GM18520 (cell line): ENCODE data around the gene ARHGEF11.
"Not testable (repeated sequence)": the region's sequence is repeated elsewhere in the genome, so short reads cannot be mapped to it uniquely, and the experiment has no call there.

Source experiments
- ATAC-seq: cut with Tn5 transposase; IDR thresholded peaks from one replicate; pipeline ENCODE4 v1.9.1; 2021; ENCODE audit not compliant: unreplicated experiment

The ARHGEF11 gene

DNA sequence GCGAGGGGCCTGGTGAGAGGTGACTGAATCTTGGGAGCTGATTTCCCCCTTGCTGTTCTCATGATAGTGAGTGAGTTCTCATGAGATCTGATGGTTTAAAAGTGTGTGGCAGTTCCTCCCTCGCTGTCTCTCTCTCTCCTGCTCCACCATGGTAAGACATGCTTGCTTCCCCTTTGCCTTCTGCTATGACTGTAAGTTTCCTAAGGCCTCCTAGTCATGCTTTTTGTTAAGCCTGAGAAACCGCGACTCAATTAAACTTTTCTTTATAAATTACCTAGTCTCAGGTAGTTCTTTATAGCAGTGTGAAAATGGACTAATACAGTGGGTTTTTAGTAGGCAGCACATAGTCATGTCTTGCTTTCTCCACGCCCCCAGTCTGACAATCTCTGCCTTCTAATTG lies 10.2 kb upstream of the ARHGEF11 start:
- not testable (repeated sequence) for ATAC-seq

DNA sequence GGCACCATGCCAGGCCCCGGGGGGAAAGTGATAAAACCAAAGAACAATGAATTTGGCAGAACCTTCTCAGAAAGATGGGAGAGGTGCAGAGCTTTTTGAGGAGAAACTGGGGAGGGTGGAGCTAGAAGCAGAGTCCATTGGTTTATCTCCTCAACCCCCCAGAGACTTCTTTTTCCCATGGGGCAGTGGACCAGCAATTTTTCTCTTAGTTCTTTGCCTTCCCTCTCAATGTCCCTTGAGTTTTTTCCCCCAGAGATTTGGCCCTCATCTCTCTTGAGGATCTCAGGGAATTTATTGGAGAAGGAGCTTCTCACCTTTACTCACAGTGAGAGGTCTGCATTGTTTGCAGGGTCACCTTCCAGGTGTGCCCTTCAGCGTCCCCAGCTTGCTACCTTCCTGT lies 5.3 kb upstream of the ARHGEF11 start:
- no peak for ATAC-seq

DNA sequence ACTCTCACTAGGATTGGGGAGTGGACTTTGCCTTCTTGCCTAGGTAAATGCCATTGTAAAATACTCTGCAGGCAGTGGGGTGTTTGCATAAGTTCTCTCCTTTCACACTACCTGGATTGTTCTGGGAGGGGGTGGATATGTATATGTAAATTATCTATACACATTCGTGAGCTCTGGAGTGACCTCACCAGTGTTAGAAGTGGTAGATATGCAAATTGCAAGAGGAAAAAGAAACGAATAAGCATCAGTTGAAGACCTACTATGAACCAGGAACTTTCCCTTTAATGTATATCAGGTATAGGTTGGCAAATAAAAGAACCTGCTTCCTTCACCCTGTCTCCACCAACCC lies 1.5 kb upstream of the ARHGEF11 start:
- no peak for ATAC-seq

DNA sequence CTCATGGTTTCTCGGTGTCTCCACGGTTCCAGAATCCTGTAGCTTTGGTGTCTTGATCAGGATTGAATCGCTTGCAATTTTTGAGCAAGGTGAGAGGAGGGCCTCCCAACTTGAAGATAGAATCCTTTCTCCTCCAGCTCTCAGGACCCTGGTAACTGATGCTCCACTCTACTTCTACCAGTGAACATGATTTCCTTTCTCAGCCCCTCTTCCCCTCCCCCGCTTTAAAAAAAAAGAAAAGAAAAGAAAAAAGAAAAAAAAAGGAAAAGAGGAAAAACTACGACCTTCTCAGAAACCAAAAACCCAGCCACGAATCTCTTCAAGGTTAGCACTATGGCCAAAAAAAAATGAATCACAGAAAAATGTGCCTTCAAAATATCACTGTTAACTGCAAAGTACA lies 1.2 kb downstream of the ARHGEF11 start:
- ATAC-seq, result no peak

DNA sequence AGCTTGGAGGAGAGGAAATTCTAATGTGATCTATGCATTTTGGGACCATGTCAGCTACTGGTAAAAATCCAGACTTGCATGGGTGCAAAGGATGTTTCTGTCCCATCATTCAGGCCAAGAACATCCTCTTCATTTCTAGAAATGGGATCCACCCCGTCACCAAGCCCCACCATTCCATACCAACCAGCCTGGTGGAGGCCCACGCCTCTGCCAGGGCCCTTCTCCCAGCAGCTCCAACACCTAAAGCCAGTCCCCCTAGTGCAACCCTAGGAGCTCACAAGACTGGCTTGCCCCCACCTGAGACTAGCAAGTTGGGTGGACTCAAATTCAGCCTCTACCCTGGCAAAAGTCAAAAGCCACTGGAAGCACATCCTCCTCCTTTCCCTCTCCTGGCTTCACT lies 1.9 kb downstream of the ARHGEF11 start:
- no peak for ATAC-seq

DNA sequence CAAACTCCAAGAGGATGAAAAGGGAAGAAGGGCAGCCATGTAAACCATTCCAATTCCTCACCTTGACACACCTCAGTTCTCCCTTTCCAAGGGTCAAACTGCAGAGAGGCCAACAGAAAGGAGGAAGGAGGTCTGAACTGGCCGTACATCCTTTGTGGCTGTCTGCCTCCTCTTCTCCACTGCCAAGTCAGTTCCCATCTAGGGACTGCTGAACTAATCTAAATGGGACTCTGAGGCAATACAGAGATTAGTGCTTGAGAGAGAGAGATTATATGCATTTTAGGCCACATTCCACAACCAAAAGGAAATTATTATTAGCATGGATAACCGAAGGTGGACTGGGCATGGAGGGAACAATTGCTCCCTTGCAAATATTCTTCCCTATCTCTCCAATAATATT lies 2.7 kb downstream of the ARHGEF11 start:
- ATAC-seq, result no peak

DNA sequence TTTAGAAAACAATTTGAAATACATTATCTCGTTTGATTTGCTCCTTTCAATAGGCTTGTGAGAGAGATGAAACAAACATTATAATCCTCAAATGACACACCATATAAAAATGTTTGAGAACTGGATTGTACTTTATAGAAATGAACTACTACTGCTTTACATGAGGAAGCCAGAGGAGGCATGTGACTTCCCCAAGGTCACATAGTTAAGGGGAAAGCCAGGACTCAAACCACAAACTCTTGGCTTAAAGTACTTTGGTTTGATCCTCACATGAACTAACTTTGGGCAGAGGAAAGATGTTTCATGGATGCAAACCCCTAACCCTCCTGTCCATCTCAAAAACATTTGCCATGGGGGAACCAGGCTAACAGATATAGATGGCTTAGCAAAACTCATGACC lies 4.7 kb downstream of the ARHGEF11 start:
- no peak for ATAC-seq

DNA sequence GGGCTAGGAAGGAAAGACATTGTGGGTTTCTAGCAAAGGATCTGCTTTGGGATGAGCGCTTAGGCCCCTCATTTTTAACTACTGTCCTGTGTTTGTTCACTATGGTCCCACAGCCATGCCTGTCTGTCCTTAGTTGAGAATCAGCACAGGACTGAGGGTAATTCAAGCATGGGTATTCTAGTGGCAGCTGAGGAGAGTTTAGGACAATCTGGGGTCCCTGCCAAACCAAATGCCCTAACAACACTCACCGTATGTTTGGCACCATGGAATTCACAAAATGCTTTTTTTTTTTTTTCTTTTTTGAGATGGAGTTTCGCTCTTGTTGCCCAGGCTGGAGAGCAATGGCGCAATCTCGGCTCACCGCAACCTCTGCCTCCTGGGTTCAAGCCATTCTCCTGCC lies 10.4 kb downstream of the ARHGEF11 start:
- no peak for ATAC-seq

DNA sequence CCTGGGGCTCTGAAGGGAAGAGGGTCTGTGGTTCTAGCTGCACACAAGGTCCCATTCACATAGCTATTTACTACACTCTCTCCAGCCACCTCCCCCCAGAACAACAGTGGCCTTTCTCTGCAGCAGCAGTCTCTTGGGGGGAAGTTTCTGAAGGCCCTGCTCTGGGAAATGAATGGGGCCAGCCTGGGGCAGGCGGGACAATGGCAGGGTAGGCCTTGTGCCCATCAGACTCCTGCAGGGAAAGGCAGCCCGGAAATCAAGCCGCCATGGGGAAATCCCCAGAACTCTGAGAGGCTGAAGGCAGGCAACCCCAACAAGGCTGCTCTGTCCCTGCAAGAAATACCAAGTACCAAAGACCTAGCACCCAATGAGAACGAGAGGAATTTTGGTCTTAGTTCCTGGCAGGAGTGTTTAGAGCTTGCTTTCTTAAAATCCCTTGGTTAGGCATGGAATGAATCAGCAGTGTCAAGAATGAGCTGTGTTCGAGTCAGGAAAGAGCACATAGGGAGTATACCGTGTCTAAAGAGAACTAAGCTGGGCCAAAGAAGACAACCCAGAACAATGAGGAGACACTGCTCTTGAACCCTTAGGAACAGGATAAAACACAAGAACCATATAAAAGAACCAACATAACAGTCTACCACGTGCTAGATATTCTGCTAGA lies 11.3 kb downstream of the ARHGEF11 start:
- no peak for ATAC-seq

DNA sequence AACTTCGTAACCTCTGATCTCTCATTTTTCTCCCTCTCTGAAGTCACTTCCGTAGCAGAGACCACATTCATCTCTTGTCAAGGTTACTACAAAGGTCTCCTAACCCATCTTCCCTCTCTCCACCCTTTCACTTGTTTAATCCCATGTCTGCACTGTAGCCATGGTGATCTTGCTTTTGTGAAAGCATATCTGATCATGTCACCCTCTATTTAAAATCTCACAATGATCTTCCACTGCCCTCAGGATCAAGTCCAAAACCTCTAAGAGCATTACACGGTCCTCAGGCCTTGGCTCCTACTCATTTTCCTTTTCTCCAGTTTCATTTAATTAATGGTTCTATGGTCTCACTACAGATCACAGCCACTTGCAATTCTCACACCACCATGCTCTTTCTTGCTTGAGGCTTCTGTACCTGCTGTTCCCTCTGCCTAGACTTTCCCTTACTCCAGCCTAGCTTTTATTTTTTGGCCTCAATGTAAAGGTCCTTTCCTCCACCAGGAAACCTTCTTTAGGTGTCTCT lies 12.1 kb downstream of the ARHGEF11 start:
- ATAC-seq, result no peak

DNA sequence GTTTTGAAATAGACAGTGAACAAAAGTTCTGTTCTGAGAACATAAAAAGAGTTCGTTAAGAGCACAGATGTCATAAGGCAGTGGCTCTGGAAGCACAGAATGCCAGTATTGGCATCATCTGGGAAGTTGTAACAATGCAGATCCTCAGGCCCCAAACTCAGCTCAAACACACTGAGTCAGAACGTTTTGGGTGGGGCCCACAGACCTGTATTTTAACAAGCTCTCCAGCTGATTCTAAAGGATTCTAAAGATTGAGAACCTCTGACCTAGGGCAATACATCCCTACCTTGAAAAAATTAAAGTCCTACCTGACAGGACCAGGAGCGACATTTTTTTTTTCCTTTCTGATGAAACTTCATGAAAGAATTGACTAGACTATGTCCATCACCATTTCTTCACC lies 13.2 kb downstream of the ARHGEF11 start:
- no peak for ATAC-seq

DNA sequence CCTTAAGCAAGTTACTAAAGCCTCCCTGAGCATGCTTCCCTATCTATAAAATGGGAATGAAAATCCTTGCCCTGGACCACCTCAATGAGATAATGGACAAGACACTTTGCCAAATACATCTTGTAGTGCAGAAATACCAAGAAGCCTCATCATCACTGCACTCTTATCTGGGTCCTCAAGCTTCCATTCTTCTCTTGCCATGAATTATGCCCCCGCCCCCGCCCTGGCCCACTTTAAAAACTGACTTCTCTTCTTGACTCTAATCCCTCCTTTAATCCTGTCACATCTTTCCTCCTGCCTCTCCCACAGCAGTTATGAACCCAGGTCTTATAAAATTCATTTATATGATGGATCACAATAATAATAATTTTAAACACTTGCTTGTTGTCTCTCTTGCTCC lies 14.8 kb downstream of the ARHGEF11 start:
- ATAC-seq, result no peak

DNA sequence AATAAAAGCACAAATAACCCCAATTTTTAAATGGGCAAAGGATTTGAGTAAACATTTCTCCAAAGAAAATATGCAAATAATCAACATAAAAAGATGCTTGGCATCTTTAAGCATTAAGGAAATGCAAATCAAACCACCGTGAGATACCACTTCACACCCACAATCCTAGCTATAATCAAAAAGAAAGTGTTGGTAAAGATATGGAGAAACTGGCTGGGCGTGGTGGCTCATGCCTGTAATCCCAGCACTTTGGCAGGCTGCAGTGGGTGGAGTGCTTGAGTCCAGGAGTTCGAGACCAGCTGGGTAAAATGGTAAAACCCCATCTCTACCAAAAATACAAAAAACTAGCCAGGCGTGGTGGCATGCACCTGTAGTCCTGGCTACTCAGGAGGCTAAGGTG lies 16.9 kb downstream of the ARHGEF11 start:
- no peak for ATAC-seq

DNA sequence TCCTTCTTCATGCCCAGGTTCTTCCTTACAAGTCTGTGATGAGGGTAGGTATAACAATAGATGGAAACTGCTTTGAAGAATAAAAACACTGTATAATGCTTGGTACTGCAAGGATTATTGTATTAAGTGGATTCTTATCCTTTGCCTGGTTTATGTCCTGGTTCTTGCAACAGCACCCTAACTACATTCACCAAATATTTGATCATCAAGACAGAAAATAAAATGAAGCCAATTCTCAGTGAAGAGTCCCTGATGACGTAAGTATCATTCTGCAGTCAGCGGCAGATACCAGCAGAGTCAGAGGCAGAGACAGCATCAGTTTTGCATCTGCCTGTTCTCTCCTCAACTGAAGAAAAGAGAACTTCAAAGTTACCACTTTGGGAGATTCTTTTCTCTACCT lies 19.7 kb downstream of the ARHGEF11 start:
- ATAC-seq, result no peak

DNA sequence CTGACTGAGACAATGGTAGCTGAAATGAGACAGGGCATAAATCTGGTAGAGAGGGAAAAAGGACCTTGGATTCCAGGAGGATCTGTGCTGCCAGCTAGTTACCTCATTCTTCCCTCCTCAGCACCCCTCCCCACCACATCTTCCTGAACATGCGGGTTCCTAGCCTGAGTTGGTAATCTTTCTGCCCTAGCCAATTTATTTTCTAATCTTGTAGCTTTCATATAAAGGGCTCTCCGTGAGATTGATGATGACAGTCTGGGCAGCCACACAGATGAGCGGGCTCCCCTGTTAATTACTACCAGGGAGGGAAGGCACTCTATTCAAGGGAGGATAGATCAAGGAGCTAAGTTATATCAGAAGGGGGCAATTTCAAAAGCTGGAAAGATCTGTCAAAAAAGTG lies 20.2 kb downstream of the ARHGEF11 start:
- ATAC-seq, result no peak

DNA sequence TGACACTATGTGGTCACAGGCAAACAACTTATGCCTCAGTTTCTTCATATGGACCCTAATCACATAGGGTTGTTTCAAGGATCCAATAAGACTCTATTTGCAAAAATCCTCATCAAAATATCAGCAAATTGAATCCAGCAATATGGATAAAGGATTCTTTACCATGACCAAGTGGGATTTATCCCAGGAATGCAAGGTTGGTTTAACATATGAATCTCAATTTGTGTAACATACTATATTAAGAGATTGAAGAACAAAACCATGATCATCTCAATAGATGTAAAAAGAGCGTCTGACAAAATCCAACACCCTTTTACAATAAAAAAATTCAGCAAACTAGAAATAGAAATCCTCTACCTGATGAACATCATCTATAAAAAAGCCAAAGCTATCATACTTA lies 23.9 kb downstream of the ARHGEF11 start:
- no peak for ATAC-seq

DNA sequence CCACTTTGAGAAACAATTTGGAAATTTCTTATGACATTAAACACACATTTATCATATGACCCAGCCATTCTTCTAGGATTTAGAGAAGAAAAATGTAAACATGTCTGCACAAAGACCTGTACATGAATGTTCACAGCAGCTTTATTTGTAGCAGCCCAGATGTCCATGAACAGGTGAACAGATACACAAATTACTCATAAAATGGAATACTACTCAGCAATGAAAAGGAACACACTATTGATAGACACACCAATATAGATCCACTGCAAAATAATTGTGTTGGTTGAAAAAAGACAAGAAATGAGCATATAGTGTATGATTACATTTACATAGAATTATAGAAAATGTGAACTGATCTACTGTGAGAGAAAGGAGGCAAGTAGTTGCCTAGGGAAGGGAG lies 26.1 kb downstream of the ARHGEF11 start:
- no peak for ATAC-seq

DNA sequence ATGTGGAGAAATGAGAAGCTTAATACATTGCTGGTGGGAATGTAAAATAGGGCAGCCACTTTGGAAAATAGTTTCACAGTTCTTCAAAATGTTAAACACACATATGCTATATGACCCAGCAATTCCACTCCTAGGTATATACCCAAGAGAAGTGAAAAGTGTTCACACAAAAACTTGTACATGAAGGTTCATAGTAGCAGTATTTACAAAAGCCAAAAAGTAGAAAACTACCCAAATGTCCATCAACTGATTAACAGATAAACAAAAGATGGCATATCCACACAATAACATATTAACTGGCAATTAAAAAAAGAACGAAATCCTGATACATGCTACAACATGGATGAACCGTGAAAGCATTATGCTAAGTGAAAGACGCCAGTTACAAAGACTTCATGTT lies 33.7 kb downstream of the ARHGEF11 start:
- ATAC-seq, result no peak

DNA sequence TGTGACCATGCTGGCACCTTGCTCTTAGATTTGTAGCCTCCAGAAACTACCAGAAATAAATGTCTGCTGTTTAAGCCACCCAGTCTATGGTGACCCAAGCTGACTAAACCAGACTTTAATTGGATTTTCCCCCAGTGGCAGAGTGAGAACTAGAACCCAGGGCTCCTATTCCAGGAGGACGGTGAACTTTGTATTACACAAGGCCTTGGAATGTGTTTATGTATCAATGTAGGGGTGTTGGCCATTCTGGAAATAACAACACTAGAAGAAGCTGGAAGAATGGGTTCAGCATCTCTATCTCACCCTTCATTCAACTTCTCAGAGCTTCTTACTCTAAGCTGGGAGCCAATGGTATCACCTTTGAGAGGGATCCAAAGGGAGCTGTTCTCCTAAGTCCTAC lies 37.0 kb downstream of the ARHGEF11 start:
- no peak for ATAC-seq

DNA sequence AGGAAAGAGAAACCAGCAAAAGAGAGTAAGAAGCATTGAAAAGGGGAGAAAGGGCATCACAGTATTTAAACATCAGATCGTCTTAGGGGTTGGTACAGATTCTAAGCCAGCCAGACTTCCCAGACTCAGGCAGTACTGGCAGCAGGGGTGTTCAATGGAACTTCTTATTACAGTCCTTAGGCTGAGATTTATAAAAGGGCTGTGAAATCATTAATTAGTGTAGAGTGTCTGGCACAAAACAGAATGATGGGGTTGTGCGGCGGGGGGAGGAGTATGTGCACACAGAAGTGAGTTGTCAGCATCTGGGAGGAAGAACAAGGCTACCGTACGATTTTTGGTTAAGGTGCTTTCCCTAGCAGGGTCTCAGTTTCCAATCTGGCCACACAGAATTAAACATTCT lies 38.2 kb downstream of the ARHGEF11 start:
- no peak for ATAC-seq

DNA sequence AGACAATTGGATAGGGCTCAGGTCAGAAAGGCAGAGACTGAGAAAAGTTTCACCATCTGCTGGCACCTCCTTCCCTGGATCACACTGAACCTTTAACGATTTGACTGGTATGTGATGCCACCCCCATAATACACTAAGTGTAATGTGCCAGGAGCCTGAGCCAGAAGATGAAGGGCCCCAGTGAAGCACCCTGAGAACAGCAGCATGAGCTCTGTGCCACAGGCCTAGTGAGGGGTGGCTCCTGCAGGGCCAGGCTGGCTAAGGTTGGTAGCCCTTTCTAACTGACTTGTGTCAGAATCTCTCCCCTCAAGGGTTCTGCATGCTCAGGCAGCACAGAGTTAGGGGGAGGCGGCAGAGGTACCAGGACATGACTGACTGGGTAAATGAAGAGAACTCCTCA lies 38.9 kb downstream of the ARHGEF11 start:
- no peak for ATAC-seq

DNA sequence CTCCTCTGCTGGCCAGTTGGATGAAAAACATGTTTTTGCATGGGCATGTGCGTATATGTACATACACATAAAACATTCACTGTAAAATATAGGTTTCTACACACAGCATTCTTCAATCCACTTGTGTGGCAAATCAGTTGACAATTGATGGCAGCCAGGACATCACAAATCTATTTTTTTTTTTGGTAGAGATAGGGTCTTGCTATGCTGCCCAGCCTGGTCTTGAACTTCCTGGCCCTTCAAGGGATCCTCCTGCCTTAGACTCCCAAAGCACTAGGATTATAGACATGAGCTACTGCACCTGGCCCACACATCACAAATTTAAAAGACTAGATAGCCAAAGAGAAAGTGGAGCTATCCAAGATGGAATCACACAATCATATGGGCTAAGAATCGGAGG lies 39.6 kb downstream of the ARHGEF11 start:
- ATAC-seq, result no peak

DNA sequence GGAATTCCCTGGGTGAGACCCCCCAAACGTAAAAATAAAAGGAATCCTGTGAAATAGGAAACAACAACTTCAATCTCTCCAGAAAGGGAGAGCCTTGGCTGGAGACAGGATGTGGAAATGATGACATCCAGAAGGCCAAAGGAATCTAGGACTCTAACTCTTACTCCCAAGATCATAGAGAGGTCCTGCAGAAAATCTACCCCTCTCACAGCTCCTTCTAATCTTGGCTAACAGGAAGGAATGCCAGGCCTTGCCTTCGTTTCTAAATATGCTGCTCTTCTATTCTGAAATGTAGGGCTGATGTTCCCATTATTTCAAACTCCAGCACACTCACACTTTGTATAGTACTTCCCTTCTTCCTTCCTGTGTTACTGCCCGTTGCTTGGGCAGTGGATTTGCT lies 40.7 kb downstream of the ARHGEF11 start:
- no peak for ATAC-seq

DNA sequence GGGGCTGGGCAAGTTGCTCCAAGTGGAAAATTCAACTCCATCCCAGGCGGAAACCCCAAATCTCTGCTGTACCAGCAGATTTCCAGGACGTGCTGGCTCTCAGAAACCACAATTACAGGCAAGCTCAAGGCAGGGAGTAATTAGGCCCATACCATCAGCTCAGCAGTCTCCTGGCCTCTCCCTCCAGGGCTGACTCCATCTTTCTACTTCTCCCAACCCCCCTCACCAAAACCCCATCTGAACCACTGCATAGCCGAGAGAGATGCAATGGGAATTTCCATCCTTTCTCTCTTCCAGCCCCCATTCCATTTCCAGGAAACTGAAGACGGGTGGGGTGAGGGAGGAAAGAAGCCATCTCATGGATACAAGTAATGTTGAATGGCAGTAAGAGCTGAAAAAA lies 41.2 kb downstream of the ARHGEF11 start:
- ATAC-seq, result no peak
